Activated CD8-positive, alpha-beta memory T cell treated with anti-CD3 and anti-CD28 coated beads for 48 hours (primary cell): ENCODE data around the gene ANKAR.
"Not testable (repeated sequence)": the region's sequence is repeated elsewhere in the genome, so short reads cannot be mapped to it uniquely, and the experiment has no call there.

Experiments used
- DNase-seq, 3 experiments: peaks; one replicate each; pipeline ENCODE4 v3.0.0-alpha.2; 2020; ENCODE audit warnings: low read depth in 2 of 3, low spot score in 2 of 3

The ANKAR gene

DNA sequence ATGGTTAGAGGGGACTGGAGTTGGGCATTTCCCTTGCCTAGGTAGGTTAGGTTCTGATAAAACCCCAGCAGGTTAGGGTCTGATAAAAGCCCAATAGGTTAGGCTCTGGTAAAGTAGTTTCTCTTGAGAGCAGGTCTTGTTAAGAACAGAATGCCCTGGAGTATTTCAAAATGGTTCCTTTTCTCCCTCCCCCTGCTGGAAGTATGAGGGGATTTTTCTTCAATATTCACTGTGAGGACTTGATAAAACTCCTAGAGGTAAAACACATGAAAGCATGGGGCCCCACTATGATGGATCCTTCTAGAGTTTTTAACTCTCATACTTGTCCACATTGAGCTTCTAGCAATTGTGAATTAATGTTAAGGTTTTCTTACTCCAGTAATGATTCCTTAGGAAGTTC lies 27.6 kb downstream of the ANKAR start:
- no peak for DNase-seq

DNA sequence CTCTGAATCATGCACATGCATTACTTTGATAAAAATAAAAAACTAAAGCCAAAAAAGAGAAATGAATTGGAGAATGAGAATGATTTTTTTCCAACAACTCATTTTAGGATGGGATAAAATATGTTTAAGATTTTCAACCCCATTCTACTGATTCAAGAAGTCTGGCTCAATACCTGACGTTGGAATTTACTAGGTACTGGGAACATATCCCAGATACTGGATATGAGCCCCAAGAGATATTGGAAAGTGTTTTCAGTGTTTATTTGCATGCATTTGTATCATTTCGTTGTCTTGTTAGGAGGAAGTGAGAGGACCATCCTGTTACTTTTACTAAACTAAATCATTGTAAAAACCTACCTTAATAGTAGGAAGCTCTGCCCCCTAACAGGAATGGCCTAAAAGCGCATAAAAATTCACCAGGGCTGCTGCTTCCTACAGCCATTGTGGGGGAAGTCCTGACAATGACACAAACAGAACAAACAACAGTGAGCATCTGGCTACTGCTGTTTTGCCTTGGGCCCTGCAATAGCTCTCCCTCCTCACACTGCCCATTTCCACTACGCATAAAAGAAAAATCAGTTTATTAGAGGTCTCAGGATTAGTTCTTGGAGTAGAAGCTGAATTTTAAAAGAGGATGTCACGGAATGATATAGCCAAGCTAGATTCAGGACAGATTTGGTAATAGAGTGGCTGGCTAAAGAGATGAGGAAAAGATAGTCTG lies 35.2 kb downstream of the ANKAR start:
- no peak for DNase-seq

DNA sequence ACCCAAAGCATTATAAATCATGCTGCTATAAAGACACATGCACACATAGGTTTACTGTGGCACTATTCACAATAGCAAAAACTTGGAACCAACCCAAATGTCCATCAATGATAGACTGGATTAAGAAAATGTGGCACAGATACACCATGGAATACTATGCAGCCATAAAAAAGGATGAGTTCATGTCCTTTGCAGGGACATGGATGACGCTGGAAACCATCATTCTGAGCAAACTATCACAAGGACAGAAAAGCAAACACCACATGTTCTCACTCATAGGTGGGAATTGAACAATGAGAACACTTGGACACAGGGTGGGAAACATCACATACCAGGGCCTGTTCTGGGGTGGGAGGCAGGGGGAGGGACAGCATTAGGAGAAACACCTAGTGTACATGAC lies 43.1 kb downstream of the ANKAR start:
- not testable (repeated sequence) for DNase-seq

DNA sequence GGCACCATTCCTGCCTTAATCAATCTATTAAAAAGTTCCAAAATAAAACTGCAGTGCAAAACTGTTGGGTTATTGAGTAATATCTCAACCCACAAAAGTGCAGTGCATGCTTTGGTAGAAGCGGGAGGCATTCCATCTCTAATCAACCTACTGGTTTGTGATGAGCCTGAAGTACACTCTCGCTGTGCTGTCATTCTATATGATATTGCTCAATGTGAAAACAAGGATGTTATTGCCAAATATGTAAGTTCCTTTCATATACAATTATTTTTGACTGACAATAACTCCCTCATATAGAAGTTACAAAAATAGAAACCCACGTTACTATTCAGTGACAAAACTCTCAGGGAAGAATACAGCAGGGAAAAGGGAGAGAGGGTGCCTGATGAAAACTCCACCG lies 45.1 kb downstream of the ANKAR start:
- no peak for DNase-seq

DNA sequence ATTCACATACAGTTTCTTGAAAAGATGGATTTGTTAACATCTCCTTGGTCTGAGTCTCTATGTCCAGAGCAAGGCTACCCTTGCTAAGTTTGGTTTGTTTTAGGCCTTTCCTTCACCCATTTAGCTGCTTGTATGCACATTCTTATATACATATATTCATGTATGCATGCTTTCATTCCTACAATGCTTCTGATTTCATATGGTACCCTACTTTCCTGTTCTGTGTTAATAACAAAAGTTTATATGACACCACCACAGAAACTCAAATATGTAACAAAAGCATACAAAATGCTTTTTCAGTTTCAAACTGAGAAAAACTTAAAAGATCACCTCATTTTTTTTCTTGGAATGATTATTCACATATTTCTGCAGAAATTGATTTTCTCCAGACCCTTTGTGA lies 48.7 kb downstream of the ANKAR start:
- DNase-seq = no peak
